Osteoblast (primary cell): ENCODE data around the gene ACSL3. TPM values are rescaled to one million over a fixed set of nuclear protein-coding genes. Genes with fewer than 3 reads are reported as not detected.

Experiments
- DNase-seq: peaks from one replicate; pipeline ENCODE4 v3.0.0; 2011; ENCODE audit warnings: low spot score, mixed read lengths; ENCODE audit not compliant: insufficient read length; ENCODE audit errors: missing footprints
- H2AFZ ChIP-seq: 2 replicates; pipeline ENCODE4 v1.6.0; 2011; ENCODE audit warnings: mild to moderate bottlenecking, low read length
- H3K27ac ChIP-seq: 2 replicates; pipeline ENCODE4 v1.5.1; 2011; ENCODE audit warnings: mild to moderate bottlenecking, low read depth, low read length, moderate library complexity
- H3K27me3 ChIP-seq: 2 replicates; pipeline ENCODE4 v1.6.0; 2012; ENCODE audit warnings: mild to moderate bottlenecking, control low read depth, inconsistent platforms, low read length, moderate library complexity; ENCODE audit not compliant: insufficient read depth
- H3K36me3 ChIP-seq: 2 replicates; pipeline ENCODE4 v1.5.1; 2011; ENCODE audit warnings: mild to moderate bottlenecking, low read length, control low read depth, moderate library complexity; ENCODE audit not compliant: insufficient read depth
- H3K4me1 ChIP-seq: 2 replicates; pipeline ENCODE4 v1.5.1; 2011; ENCODE audit warnings: mild to moderate bottlenecking, low read length, control low read depth, moderate library complexity; ENCODE audit not compliant: insufficient read depth
- H3K4me2 ChIP-seq: 2 replicates; pipeline ENCODE4 v1.6.0; 2011; ENCODE audit warnings: mild to moderate bottlenecking, low read length; ENCODE audit not compliant: insufficient read depth
- H3K4me3 ChIP-seq: fragments of 200-600 bp; sonication (generic); 3 replicates; pipeline ENCODE4 v1.5.1; 2012; ENCODE audit warnings: mild to moderate bottlenecking, low read length, inconsistent platforms; ENCODE audit not compliant: insufficient read depth
- H3K79me2 ChIP-seq: 2 replicates; pipeline ENCODE4 v1.6.0; 2012; ENCODE audit warnings: mild to moderate bottlenecking, low read length, control low read depth, inconsistent platforms; ENCODE audit not compliant: insufficient read depth
- H3K9me3 ChIP-seq: 2 replicates; pipeline ENCODE4 v1.5.1; 2011; ENCODE audit warnings: low read depth, low read length, control low read depth
- H4K20me1 ChIP-seq: 2 replicates; pipeline ENCODE4 v1.6.0; 2012; ENCODE audit warnings: mild to moderate bottlenecking, low read length, control low read depth; ENCODE audit not compliant: insufficient read depth
- CTCF ChIP-seq: IDR thresholded peaks from 2 replicates; pipeline ENCODE4 v1.5.1; 2011; ENCODE audit warnings: mild to moderate bottlenecking, low read depth, low read length, moderate library complexity; ENCODE audit errors: extremely low read depth
- total RNA-seq: library from RNA; depleted of rRNA; stranded (reverse); fragments of >200 nt; gene quantifications from 2 replicates; pipeline ENCODE4 v1.2.3, GENCODE V29; 2012

The ACSL3 gene
- total RNA-seq, 1 donor, result 166 TPM

GRCh38 chr2:222878301-222878876 lies 17.6 kb downstream of the ACSL3 start:
- Histone ChIP-seq H3K9me3 (no peaks in the 10 kb centered on the region), H3K27me3 (no peaks in the 10 kb centered on the region), H3K4me3 (no peak overlapping the region), H3K4me1 (peaks cover 22% of the 10 kb centered on the region), H3K36me3 (no peaks in the 10 kb centered on the region), H3K27ac (peak overlapping the region; percentile 11), H3K4me2 (no peak overlapping the region), H4K20me1 (peaks cover 34% of the 10 kb centered on the region), H2AFZ (no peak overlapping the region), H3K79me2 (peaks cover 95% of the 10 kb centered on the region)
- TF ChIP-seq CTCF, result no peak
- no peak for DNase-seq

- peaks cover 95% of the 10 kb centered on the region for H3K79me2 ChIP-seq
These were observed 18.2 kb downstream of the ACSL3 start for GRCh38 chr2:222878877-222879603.

GRCh38 chr2:222879604-222879933 lies 18.7 kb downstream of the ACSL3 start:
- H2AFZ ChIP-seq, result no peak overlapping the region
- no peak for TF ChIP-seq CTCF
- no peaks in the 10 kb centered on the region for H3K36me3 ChIP-seq
- peaks cover 34% of the 10 kb centered on the region for H3K4me1 ChIP-seq
- H4K20me1 ChIP-seq, result peaks cover 40% of the 10 kb centered on the region
- H3K27me3 ChIP-seq, result no peaks in the 10 kb centered on the region
- no peak overlapping the region for H3K4me3 ChIP-seq
- H3K79me2 ChIP-seq, result peaks cover 95% of the 10 kb centered on the region
- H3K4me2 ChIP-seq, result peak overlapping the region; percentile 18
- peak overlapping the region; percentile 11 for H3K27ac ChIP-seq
- DNase-seq, result no peak
- H3K9me3 ChIP-seq, result no peaks in the 10 kb centered on the region

More at GRCh38 chr2:222878877-222879603, 18.2 kb downstream of the ACSL3 start:
- peaks cover 29% of the 10 kb centered on the region for H3K4me1 ChIP-seq
- H3K27me3 ChIP-seq, result no peaks in the 10 kb centered on the region
- no peak overlapping the region for H2AFZ ChIP-seq
- H3K9me3 ChIP-seq, result no peaks in the 10 kb centered on the region
- H3K4me3 ChIP-seq, result no peak overlapping the region
- H3K36me3 ChIP-seq, result no peaks in the 10 kb centered on the region
- no peak for TF ChIP-seq CTCF
- peak; percentile 46 for DNase-seq
- peak overlapping the region; percentile 11 for H3K27ac ChIP-seq
- H3K4me2 ChIP-seq, result peak overlapping the region; percentile 18
- H4K20me1 ChIP-seq, result peaks cover 38% of the 10 kb centered on the region

GRCh38 chr2:222882484-222882928 lies 21.7 kb downstream of the ACSL3 start:
- Histone ChIP-seq H3K79me2 (peaks cover 95% of the 10 kb centered on the region), H2AFZ (no peak overlapping the region), H3K27me3 (no peaks in the 10 kb centered on the region), H3K4me1 (peaks cover 43% of the 10 kb centered on the region), H3K36me3 (no peaks in the 10 kb centered on the region), H3K9me3 (no peaks in the 10 kb centered on the region), H4K20me1 (peaks cover 30% of the 10 kb centered on the region), H3K4me3 (no peak overlapping the region), H3K4me2 (no peak overlapping the region), H3K27ac (no peak overlapping the region)
- DNase-seq, result no peak
- no peak for TF ChIP-seq CTCF
